Gastrocnemius medialis (tissue), 4 donors: ENCODE results near the gene COLEC12. TPM values are rescaled to one million over a fixed set of nuclear protein-coding genes. Genes with fewer than 3 reads are reported as not detected.
"Not testable (repeated sequence)": the region's sequence is repeated elsewhere in the genome, so short reads cannot be mapped to it uniquely, and the experiment has no call there.

Source experiments
- ATAC-seq, 2 donors: fragments of 150-250 bp; one replicate each; pipeline ENCODE4 v1.9.1; 2016
- DNase-seq, 2 donors: peaks; one replicate each; pipeline ENCODE4 v3.0.0-alpha.2; 2019
- H3K27ac ChIP-seq, 4 donors: fragments of 200-600 bp; sonication (generic); 1 replicate in 1 of 4; 2 replicates in 3 of 4; pipeline ENCODE4 v1.5.1; 2016 to 2018; ENCODE audit warnings: mild to moderate bottlenecking in 2 of 4, moderate library complexity in 1 of 4
- H3K27me3 ChIP-seq, 3 donors: fragments of 200-600 bp; sonication (generic) in 2 of 3; 1 replicate in 1 of 3; 2 replicates in 2 of 3; pipeline versions ENCODE4 v1.5.1 to v1.6.0; 2016 to 2019; ENCODE audit warnings: mild to moderate bottlenecking in 1 of 3, moderate library complexity in 1 of 3
- H3K36me3 ChIP-seq, 2 donors: fragments of 200-600 bp; sonication (generic) in 1 of 2; one replicate each; pipeline ENCODE4 v1.5.1; 2017 to 2018
- H3K4me1 ChIP-seq, 2 donors: fragments of 200-600 bp; sonication (generic) in 1 of 2; one replicate each; pipeline ENCODE4 v1.5.1; 2016 to 2017; ENCODE audit warnings: mild to moderate bottlenecking in 2 of 2
- H3K4me3 ChIP-seq, 4 donors: fragments of 200-600 bp; sonication (generic) in 3 of 4; 1 replicate in 1 of 4; 2 replicates in 3 of 4; pipeline ENCODE4 v1.5.1; 2016 to 2019; ENCODE audit warnings: mild to moderate bottlenecking in 2 of 4
- H3K9me3 ChIP-seq, 3 donors: fragments of 200-600 bp; sonication (generic) in 2 of 3; 1 replicate in 1 of 3; 2 replicates in 2 of 3; pipeline ENCODE4 v1.5.1; 2016 to 2019
- CTCF ChIP-seq, 5 experiments: fragments of 450-650 bp in 3 of 5; fragments of 200-600 bp in 2 of 5; sonication (generic) in 2 of 5; IDR thresholded peaks in 4 of 5; conservative IDR thresholded peaks in 1 of 5; 1 replicate in 4 of 5; 2 replicates in 1 of 5; pipeline ENCODE4 v1.5.1; 2016 to 2019; ENCODE audit warnings: antibody characterized with exemption in 5 of 5, mild to moderate bottlenecking in 3 of 5, moderate library complexity in 3 of 5
- POLR2A ChIP-seq, 2 donors: fragments of 450-650 bp; IDR thresholded peaks; one replicate each; pipeline ENCODE4 v1.6.1; 2017; ENCODE audit warnings: antibody characterized with exemption in 2 of 2, mild to moderate bottlenecking in 2 of 2, moderate library complexity in 2 of 2
- in situ Hi-C, 4 donors: fragments of 200-750 bp; cut with MboI; loops; one replicate each; pipeline versions ENCODE4 v1.15.0 to v1.8.0; 2017; ENCODE audit warnings: low sequenced_read_pairs in 4 of 4
- intact Hi-C: fragments of 100-400 bp; cut with DNase I; formaldehyde crosslinking; loops from one replicate; pipeline ENCODE4 v1.15.1; 2023; ENCODE audit warnings: low total_unique reads
- total RNA-seq, 4 donors: library from RNA; depleted of rRNA; stranded (reverse); fragments of >200 nt; gene quantifications; one replicate each; pipeline versions ENCODE4 v1.1.0 to v1.2.3, GENCODE V29; 2016

Gene COLEC12
- total RNA-seq, 4 donors from 2014 or later, result 0.97 to 6.1 (median 5.1) TPM

- TF ChIP-seq POLR2A (IDR thresholded peaks at IDR 0.05) (no peak), CTCF (IDR thresholded peaks at IDR 0.05 in 4 of 5, conservative IDR thresholded peaks at IDR 0.05 in 1 of 5) (no peak)
- DNase-seq, result no peak
- no peak for ATAC-seq
- in situ Hi-C loops, result no loop called here
- H3K4me1 ChIP-seq, result no peaks in the 10 kb centered on the region
- intact Hi-C loops, result no loop called here
- no peaks in the 10 kb centered on the region for H3K36me3 ChIP-seq
- no peak overlapping the region for H3K27ac ChIP-seq
- H3K4me3 ChIP-seq, result no peak overlapping the region
- no peaks in the 10 kb centered on the region for H3K27me3 ChIP-seq
- H3K9me3 ChIP-seq, result no peaks in the 10 kb centered on the region
These were observed 186.6 kb downstream of the COLEC12 start for GRCh38 chr18:313931-314330.

- Histone ChIP-seq H3K27me3 (no peaks in the 10 kb centered on the region), H3K27ac (no peak overlapping the region), H3K36me3 (no peaks in the 10 kb centered on the region), H3K4me1 (no peaks in the 10 kb centered on the region), H3K9me3 (no peaks in the 10 kb centered on the region), H3K4me3 (no peak overlapping the region)
- DNase-seq (no peak), ATAC-seq (no peak)
- in situ Hi-C loops (no loop called here), intact Hi-C loops (no loop called here)
- TF ChIP-seq CTCF (IDR thresholded peaks at IDR 0.05 in 4 of 5, conservative IDR thresholded peaks at IDR 0.05 in 1 of 5) (no peak), POLR2A (IDR thresholded peaks at IDR 0.05) (no peak)
These were observed 188.1 kb downstream of the COLEC12 start for GRCh38 chr18:312415-312814.

GRCh38 chr18:310042-310441 is 190.5 kb downstream of the COLEC12 start:
- ATAC-seq, result no peak
- no peak for DNase-seq
- TF ChIP-seq CTCF (IDR thresholded peaks at IDR 0.05 in 4 of 5, conservative IDR thresholded peaks at IDR 0.05 in 1 of 5) (no peak), POLR2A (IDR thresholded peaks at IDR 0.05) (no peak)
- H3K9me3 ChIP-seq, result no peaks in the 10 kb centered on the region
- H3K4me1 ChIP-seq, result no peaks in the 10 kb centered on the region
- H3K27me3 ChIP-seq, result no peaks in the 10 kb centered on the region
- H3K27ac ChIP-seq, result no peak overlapping the region
- no peaks in the 10 kb centered on the region for H3K36me3 ChIP-seq
- H3K4me3 ChIP-seq, result no peak overlapping the region
- intact Hi-C loops (no loop called here), in situ Hi-C loops (no loop called here)

- intact Hi-C loops, H3K27ac ChIP-seq, H3K9me3 ChIP-seq, H3K27me3 ChIP-seq, ATAC-seq, DNase-seq, H3K4me1 ChIP-seq, H3K36me3 ChIP-seq, in situ Hi-C loops, H3K4me3 ChIP-seq: not testable (repeated sequence)
These were observed 192.4 kb downstream of the COLEC12 start for GRCh38 chr18:308086-308485.

- intact Hi-C loops (no loop called here), in situ Hi-C loops (no loop called here)
- TF ChIP-seq POLR2A (IDR thresholded peaks at IDR 0.05) (no peak), CTCF (IDR thresholded peaks at IDR 0.05 in 4 of 5, conservative IDR thresholded peaks at IDR 0.05 in 1 of 5) (no peak)
- Histone ChIP-seq H3K36me3 (no peaks in the 10 kb centered on the region), H3K9me3 (no peaks in the 10 kb centered on the region), H3K4me1 (no peaks in the 10 kb centered on the region), H3K4me3 (no peak overlapping the region), H3K27ac (no peak overlapping the region), H3K27me3 (no peaks in the 10 kb centered on the region)
- ATAC-seq, result no peak
- DNase-seq, result no peak
These were observed 193.8 kb downstream of the COLEC12 start for GRCh38 chr18:306608-307255.
